ENCODE results near the gene TIGIT. TPM values are rescaled to one million over a fixed set of nuclear protein-coding genes. Genes with fewer than 3 reads are reported as not detected.

TIGIT gene
- total RNA-seq, 4 donors from 2014 or later, result 0.44 to 3.3 (median 1.4) TPM; not detected in 1

DNA sequence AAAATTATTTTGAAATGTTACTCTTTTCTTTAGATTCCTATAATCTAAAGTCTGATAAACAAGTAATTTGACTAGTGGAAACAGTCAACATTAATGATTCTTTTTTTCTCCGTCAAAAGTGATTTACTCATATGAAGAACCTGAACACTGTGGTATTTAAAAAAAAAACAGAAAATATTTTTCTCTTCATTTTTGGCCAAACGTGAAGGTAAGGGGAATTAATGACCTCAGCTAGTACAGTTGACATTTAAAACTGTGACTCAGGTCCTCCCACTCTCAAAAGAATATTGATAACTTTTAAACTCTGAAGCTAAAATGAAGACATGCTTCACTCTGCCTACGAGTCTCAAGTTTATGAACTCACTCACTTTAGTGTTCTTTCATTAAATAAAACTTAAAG is 34.5 kb downstream of the TIGIT start:
- TF ChIP-seq, protein P1, sequence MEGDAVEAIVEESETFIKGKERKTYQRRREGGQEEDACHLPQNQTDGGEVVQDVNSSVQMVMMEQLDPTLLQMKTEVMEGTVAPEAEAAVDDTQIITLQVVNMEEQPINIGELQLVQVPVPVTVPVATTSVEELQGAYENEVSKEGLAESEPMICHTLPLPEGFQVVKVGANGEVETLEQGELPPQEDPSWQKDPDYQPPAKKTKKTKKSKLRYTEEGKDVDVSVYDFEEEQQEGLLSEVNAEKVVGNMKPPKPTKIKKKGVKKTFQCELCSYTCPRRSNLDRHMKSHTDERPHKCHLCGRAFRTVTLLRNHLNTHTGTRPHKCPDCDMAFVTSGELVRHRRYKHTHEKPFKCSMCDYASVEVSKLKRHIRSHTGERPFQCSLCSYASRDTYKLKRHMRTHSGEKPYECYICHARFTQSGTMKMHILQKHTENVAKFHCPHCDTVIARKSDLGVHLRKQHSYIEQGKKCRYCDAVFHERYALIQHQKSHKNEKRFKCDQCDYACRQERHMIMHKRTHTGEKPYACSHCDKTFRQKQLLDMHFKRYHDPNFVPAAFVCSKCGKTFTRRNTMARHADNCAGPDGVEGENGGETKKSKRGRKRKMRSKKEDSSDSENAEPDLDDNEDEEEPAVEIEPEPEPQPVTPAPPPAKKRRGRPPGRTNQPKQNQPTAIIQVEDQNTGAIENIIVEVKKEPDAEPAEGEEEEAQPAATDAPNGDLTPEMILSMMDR (IDR thresholded peaks at IDR 0.05; ENCODE audit: low read depth), result no peak

DNA sequence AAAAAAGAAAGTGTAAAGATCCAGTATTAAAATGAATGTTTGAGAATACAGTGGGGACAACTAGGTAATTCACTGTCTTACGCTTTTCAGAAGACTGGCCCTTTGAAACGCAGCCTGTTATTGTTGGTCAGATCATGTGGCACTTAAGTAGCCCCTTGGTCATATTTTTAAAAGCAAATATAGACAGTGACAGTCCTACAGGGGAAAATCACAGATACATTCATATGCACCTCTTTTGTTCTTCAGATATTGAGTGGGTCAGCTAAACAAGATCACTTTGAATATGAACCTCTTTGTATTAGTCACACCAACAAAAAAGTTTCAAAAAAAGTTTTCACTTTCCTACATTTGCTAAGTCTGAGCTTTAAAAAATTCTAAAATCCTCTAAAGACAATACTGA is 36.0 kb downstream of the TIGIT start:
- TF ChIP-seq, protein P1 (IDR thresholded peaks at IDR 0.05; ENCODE audit: low read depth), result no peak

DNA sequence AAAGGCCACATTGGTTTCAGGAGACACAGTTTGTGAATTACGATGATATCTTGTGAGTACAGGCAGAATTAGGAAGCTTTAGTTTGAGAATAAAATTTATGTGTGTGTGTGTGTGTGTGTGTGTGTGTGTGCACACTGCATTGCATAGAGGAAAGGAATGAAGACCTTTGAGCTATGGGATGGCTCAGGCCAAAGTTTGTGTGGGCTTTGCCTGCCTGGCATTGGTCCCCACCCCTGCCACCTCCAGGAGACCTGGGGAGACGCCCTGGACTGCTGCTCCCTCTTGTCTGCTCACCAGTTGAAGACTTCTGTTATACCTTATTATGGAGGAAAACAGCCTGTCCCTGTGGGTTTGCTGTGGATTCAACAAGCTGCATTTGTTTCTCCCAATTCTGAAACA is 37.2 kb downstream of the TIGIT start:
- TF ChIP-seq, protein P1 (IDR thresholded peaks at IDR 0.05; ENCODE audit: low read depth), result no peak

DNA sequence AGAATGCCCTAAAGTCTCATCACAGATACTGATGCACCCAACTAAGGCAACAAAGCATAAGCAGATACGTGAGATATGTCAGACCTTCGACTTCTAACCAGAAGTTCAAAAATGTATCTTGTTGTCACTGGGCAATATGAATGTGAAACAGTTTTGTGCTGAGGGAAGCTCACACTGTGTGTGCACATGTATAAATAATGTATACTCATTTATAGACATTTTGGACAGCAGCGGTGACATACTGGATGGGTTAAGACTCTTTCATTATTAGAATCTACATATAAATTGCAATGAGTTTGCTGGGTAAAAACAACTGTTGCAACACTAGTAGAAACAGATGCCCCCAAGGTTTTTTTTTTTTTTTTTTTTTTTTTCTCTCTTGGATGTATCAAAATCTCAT is 37.9 kb downstream of the TIGIT start:
- TF ChIP-seq, protein P1 (IDR thresholded peaks at IDR 0.05; ENCODE audit: low read depth), result no peak

DNA sequence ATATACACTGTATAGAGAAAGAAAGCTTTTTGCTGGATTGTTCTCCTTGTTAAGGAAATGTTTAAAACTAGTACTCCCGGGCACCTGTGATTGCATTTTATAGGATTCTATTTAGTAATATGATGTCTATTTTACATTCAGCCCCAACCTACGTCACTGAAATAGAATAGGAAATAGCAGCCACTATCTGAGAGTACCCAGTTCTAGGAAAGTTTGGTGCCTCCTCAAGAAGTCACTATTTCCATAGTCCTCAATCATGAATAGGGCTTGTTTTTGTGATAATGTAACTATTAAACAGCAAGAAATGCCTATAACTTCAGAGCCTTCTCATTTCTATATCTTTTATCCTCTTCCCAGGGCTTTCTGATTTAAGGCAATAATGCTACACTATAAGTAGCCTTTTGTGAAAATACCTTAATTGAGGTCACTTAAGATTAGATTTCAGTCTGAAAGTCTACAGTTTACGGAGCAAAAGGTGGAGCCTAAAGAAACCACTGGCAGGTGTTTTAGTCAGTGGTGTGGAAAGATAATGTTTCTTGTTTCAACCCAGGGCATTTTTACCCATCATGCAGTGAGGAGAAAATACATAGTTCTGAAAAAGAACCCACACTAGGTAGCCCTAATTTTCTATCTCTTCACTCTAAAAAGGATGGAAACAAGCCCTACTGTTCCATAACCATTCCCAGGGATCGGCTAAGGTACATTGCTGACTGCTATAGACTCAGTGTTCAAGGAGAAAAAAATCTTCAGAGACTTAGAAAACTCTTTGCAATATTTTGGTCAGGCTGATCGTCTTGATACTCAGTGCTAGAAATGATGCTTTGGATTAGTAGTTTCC is 38.7 kb downstream of the TIGIT start:
- TF ChIP-seq, protein P1 (IDR thresholded peaks at IDR 0.05; ENCODE audit: low read depth), result no peak

DNA sequence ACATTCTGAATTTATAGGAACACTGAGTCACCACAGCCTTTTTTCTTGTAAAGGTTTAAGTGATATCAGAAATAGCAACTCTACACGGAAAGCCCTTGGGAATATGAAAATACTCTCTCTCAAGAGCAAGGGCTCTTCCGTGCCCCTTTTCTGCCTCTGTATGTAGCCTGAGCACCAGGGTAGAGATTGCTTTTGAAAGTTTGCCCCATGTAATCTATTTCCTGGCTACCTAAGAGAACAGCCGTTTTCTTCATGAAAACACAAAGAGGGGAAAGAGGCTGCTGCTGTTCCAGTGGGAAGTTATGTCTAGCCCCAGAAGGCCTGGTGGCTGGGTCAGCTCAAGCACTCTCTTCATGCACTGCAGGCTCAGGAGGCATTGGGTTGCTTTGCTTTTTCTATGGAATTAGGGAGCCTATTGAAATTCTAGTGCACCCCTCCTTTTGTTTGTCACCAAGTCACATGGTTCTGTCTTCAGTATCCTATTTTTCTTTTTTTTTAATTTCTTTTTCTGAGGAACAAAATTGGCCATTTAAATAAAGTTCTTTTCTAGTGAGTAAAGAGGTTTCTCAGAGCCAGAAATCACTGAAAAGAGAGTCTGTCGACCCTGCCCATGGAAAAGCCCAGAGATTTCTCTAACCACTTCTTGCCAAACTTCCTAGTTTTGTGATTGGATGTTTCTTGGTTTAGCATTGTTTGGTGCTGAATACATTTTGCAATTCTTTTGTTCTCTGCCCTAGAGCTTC is 39.5 kb downstream of the TIGIT start:
- TF ChIP-seq, protein P1 (IDR thresholded peaks at IDR 0.05; ENCODE audit: low read depth), result no peak

DNA sequence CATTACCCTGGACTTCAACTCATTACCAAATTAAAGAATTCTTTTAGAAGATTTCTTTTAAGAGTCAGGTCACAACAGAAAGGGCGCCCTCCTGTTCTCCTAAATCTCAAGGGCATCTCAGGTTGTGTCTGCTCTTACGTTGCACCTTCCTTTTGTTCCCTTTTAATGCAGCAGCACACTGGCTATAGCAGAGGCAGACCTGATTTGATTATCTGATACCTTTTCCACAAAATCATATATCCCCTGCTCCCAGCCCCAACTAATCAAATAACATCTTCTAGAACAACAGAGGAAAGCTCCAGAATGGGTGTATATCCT is 40.1 kb downstream of the TIGIT start:
- TF ChIP-seq, protein P1 (IDR thresholded peaks at IDR 0.05; ENCODE audit: low read depth), result no peak
